ENCODE data around the gene HSPG2. TPM values are rescaled to one million over a fixed set of nuclear protein-coding genes. Genes with fewer than 3 reads are reported as not detected.

HSPG2 gene
- total RNA-seq, 5 donors from 2014 or later (not counting 1 experiment from before 2014, with no cell fraction given), result 4.4 to 9.3 (median 7.9) TPM

DNA sequence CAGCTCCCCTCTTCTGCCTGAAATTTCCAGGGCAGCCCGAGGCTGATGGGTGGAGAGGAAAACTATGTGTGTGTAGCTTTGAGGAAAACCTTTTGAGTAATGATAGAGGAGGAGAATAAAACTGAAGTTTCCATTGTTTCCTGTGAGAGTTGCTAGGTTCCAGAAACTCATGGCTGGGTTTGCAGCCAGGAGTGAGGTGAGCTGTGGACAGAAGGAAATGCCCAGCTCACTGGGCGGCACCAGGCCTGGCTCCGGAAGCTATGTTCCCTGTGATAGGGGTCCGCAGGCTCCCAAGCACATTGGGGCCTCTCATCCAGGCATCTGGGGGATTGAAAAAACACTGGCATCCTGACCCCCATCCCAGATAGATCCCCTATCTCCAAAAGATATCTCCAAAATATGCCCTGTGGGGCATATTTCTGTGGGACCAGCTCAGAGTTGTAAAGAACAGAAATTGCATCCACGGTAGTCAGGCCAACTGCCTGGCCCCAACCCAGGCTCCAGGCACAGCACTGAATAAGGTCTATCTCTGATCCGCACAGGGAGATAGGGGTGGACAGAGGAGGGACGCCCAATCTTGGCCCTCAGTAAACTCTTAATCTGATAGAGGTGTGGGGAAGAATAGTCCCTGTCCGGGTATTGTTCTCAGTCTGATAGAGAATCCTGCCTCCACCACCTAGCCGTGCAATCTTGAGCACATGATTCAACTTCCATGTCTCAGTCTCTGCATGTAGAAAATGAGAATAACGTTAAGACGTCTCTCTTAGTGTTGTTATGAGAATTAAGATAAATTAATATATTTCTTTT lies 1.8 kb upstream of the HSPG2 start:
- DNase-seq, result no peak
- POLR2A ChIA-PET, result no interaction called here

DNA sequence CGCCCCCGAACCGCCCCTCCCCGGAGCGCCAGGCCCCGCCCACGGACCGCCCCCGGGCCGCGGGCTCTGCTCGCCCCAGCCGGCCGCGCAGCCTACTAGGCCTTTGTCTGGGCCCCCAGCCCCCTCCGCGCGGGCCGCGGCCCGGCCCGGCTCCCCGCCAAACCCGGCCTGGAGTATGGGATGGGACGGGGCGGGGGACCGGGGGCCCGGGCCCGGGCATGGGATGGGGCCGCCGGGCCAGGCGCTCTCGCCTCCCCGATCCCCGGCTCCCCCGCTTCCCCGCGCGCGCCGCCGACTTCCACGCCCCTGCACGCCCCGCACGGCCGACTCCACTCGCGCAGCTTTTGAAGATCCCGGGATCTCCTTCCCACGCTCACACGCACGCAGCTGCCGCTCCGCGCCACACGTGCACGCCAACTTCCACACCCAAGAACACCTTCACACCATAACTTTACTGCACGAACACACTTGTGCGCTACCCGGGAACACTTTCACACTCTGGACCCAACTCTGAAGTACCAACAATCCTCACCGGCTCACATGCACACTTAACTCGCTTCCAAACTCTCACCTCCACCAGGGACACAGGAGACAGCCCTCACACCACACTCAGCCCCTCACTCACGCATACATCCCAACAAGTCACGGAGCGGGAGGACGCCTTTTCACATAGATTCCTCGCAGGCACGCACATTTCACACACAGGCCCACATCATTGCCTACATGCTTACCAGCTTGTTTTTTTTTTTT lies 437 bp upstream of the HSPG2 start:
- Histone ChIP-seq H3K27ac (ENCODE audit: low read length) (no peak overlapping the region), H3K36me3 (ENCODE audit: control insufficient read depth in 2 of 2, extremely low read depth in 1 of 2, insufficient read depth in 1 of 2, low read length in 1 of 2) (no peaks in the 10 kb centered on the region), H3K4me1 (ENCODE audit: control insufficient read depth in 1 of 2, extremely low read depth in 1 of 2, insufficient read depth in 2 of 2, low read length in 2 of 2) (peaks cover 4 to 25% of the 10 kb centered on the region in 2 experiments), H3K9me3 (no peaks in the 10 kb centered on the region), H3K4me3 (ENCODE audit: control insufficient read depth in 1 of 2, extremely low read depth in 1 of 2, low read length in 1 of 2) (peak overlapping the region; percentile 48 to 55), H3K27me3 (replicated peaks in 1 of 2; ENCODE audit: control insufficient read depth in 2 of 2, extremely low read depth in 1 of 2, insufficient read depth in 2 of 2, low read length in 1 of 2) (peaks cover 0 to 47% of the 10 kb centered on the region in 2 experiments)
- Mint-ChIP-seq H3K27ac (peak overlapping the region; percentile 19 to 62), H3K27me3 (peaks cover 0 to 4% of the 10 kb centered on the region in 2 donors), H3K9me3 (no peaks in the 10 kb centered on the region), H3K4me1 (peaks cover 17 to 24% (median 23%) of the 10 kb centered on the region in 3 donors), H3K4me3 (peak overlapping the region; percentile 84 to 85 (median 85)), H3K36me3 (no peaks in the 10 kb centered on the region)
- ChIA-PET POLR2A (interaction anchor here in 1 of 2 donors (0.7 kb wide), 1 partner anchor 153 kb away, joined by 9 read pairs; no protein-coding TSS in a partner anchor), CTCF (no interaction called here)
- WGBS (ENCODE audit: insufficient coverage), result 4% methylated on average over 58 of the region's 69 CpGs
- DNase-seq (peak; percentile 6 to 76 (median 41)), ATAC-seq (replicated peaks in 1 of 4) (peak; percentile 88 to 90 (median 89))

More for the DNA sequence above, 1.8 kb upstream of the HSPG2 start:
- no peak for ATAC-seq (replicated peaks in 1 of 4)
- CTCF ChIA-PET, result interaction anchor here in 1 of 2 donors (0.6 kb wide), 1 partner anchor 92 kb away, joined by 4 read pairs; no protein-coding TSS in a partner anchor
- Mint-ChIP-seq H3K27me3 (peaks cover 0 to 4% of the 10 kb centered on the region in 2 donors), H3K4me1 (peaks cover 16 to 21% (median 19%) of the 10 kb centered on the region in 3 donors), H3K9me3 (no peaks in the 10 kb centered on the region), H3K27ac (no peak overlapping the region), H3K4me3 (peak overlapping the region; percentile 84 to 85 (median 85)), H3K36me3 (no peaks in the 10 kb centered on the region)
- Histone ChIP-seq H3K4me3 (ENCODE audit: control insufficient read depth in 1 of 2, extremely low read depth in 1 of 2, low read length in 1 of 2) (no peak overlapping the region), H3K27me3 (replicated peaks in 1 of 2; ENCODE audit: control insufficient read depth in 2 of 2, extremely low read depth in 1 of 2, insufficient read depth in 2 of 2, low read length in 1 of 2) (peaks cover 0 to 39% of the 10 kb centered on the region in 2 experiments), H3K9me3 (no peaks in the 10 kb centered on the region), H3K27ac (ENCODE audit: low read length) (no peak overlapping the region), H3K36me3 (ENCODE audit: control insufficient read depth in 2 of 2, extremely low read depth in 1 of 2, insufficient read depth in 1 of 2, low read length in 1 of 2) (no peaks in the 10 kb centered on the region), H3K4me1 (ENCODE audit: control insufficient read depth in 1 of 2, extremely low read depth in 1 of 2, insufficient read depth in 2 of 2, low read length in 2 of 2) (peaks cover 0 to 20% of the 10 kb centered on the region in 2 experiments)
- WGBS (ENCODE audit: insufficient coverage), result 100% methylated on average over 1 of the region's 11 CpGs

DNA sequence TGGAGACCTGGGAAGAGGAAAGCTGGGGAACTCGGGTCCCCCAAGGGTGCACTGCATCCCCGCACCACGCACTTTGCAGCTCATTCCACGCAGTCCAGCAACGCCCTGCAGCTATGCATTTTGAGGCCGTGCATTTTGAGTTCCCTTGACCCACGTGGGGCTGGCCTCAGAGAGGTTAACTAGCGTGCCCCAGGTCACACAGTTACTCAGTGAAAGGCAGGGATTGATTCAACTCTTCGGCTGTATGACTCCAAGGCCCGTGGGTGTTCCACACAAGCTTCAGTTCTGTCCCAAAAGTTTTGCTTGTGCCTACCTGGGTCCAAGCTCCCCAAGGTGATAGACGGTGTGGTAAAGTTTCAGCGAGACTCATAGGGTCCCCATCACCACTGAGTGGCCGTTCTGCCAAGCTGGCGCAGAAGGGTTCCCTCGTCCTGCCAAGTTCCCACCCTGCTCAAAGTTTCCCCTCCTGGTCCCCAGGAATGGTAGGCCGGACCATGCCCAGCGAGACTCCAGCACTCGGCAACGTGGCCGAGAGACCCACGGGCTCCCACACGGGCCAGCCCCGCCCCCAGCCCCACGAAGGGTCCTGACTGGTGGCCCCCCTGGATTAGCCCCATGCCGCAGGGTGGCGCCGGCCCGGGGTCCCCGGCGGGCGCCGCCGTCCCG lies 611 bp downstream of the HSPG2 start:
- DNase-seq, result peak in 1 of 35 experiments; percentile 6
- H3K9me3 Mint-ChIP-seq, result no peaks in the 10 kb centered on the region

DNA sequence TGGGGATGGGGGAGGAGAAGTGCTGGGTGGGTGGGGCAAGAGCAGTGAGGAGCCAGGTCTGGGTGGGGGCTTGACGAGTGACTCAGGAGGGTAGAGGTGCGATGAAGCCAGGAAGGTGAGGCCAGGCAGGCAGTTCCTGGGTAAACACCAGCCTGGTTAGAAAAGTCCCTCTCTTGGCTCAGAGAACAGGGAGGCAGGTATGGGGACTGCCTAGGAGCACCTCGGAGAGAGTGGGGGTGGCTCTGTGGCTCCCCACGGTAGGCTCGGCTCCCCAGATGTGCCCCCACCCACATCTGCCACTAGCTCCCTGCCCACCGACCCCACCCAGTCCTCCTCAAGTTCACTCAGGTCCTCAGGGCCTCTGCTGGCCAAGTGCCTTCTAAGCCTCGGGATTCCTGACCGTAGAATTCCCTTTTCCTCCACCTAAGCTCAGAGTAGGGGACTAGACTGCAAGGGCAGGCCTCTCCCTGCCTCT lies 1.2 kb downstream of the HSPG2 start:
- ChIA-PET POLR2A (no interaction called here), CTCF (interaction anchor here in 1 of 2 donors (0.9 kb wide), 1 partner anchor 88 kb away, joined by 3 read pairs; no protein-coding TSS in a partner anchor)

More for the DNA sequence above, 611 bp downstream of the HSPG2 start:
- H3K27me3 Mint-ChIP-seq, result peaks cover 0 to 4% of the 10 kb centered on the region in 2 donors
- ChIA-PET POLR2A (no interaction called here), CTCF (interaction anchor here in 1 of 2 donors (0.9 kb wide), 1 partner anchor 87 kb away, joined by 3 read pairs; no protein-coding TSS in a partner anchor)
- no peaks in the 10 kb centered on the region for H3K36me3 Mint-ChIP-seq
- WGBS (ENCODE audit: insufficient coverage), result 37% methylated on average over 23 of the region's 34 CpGs
- no peaks in the 10 kb centered on the region for H3K36me3 ChIP-seq (ENCODE audit: control insufficient read depth in 2 of 2, extremely low read depth in 1 of 2, insufficient read depth in 1 of 2, low read length in 1 of 2)
- H3K4me1 ChIP-seq (ENCODE audit: control insufficient read depth in 1 of 2, extremely low read depth in 1 of 2, insufficient read depth in 2 of 2, low read length in 2 of 2), result peaks cover 4 to 25% of the 10 kb centered on the region in 2 experiments
- H3K4me1 Mint-ChIP-seq, result peaks cover 17 to 24% (median 23%) of the 10 kb centered on the region in 3 donors
- H3K27me3 ChIP-seq (replicated peaks in 1 of 2; ENCODE audit: control insufficient read depth in 2 of 2, extremely low read depth in 1 of 2, insufficient read depth in 2 of 2, low read length in 1 of 2), result peaks cover 0 to 49% of the 10 kb centered on the region in 2 experiments
- no peak overlapping the region for H3K27ac Mint-ChIP-seq
- H3K27ac ChIP-seq (ENCODE audit: low read length), result no peak overlapping the region
- peak; percentile 22 to 31 (median 26) for ATAC-seq (replicated peaks in 1 of 4)
- H3K9me3 ChIP-seq, result no peaks in the 10 kb centered on the region
- H3K4me3 ChIP-seq (ENCODE audit: control insufficient read depth in 1 of 2, extremely low read depth in 1 of 2, low read length in 1 of 2), result peak overlapping the region; percentile 32 to 57
- peak overlapping the region; percentile 70 to 75 (median 70) for H3K4me3 Mint-ChIP-seq

DNA sequence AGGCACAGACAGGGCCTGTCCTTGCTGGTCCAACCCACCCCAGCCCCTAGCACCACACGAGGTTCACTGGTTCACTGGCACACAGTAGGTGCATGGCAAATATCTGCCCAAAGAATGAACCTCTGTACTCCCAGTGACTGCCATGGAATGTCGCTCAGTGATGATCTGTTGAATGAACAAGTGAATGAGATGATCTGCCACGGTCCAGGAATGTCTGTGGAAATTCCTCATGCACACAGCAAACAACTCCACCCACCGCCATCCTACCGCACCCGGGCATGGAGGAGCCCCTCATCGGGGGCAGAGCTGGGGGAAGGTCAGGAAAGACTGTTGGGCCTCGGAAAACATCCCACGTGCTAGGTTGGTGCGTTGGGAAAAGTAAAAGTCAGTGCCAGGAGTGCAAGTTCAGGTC lies 1.7 kb downstream of the HSPG2 start:
- peak overlapping the region; percentile 13 to 52 for H3K27ac Mint-ChIP-seq
- H3K27me3 Mint-ChIP-seq, result peaks cover 0 to 4% of the 10 kb centered on the region in 2 donors
- no peaks in the 10 kb centered on the region for H3K36me3 Mint-ChIP-seq
- Histone ChIP-seq H3K9me3 (no peaks in the 10 kb centered on the region), H3K27ac (ENCODE audit: low read length) (no peak overlapping the region), H3K27me3 (replicated peaks in 1 of 2; ENCODE audit: control insufficient read depth in 2 of 2, extremely low read depth in 1 of 2, insufficient read depth in 2 of 2, low read length in 1 of 2) (peaks cover 0 to 58% of the 10 kb centered on the region in 2 experiments), H3K4me1 (ENCODE audit: control insufficient read depth in 1 of 2, extremely low read depth in 1 of 2, insufficient read depth in 2 of 2, low read length in 2 of 2) (peaks cover 4 to 25% of the 10 kb centered on the region in 2 experiments), H3K4me3 (ENCODE audit: control insufficient read depth in 1 of 2, extremely low read depth in 1 of 2, low read length in 1 of 2) (no peak overlapping the region), H3K36me3 (ENCODE audit: control insufficient read depth in 2 of 2, extremely low read depth in 1 of 2, insufficient read depth in 1 of 2, low read length in 1 of 2) (no peaks in the 10 kb centered on the region)
- CTCF ChIA-PET, result interaction anchor here in 1 of 2 donors (0.9 kb wide), 1 partner anchor 89 kb away, joined by 3 read pairs; no protein-coding TSS in a partner anchor
- peak overlapping the region; percentile 37 to 70 (median 46) for H3K4me3 Mint-ChIP-seq
- no peaks in the 10 kb centered on the region for H3K9me3 Mint-ChIP-seq
- POLR2A ChIA-PET, result no interaction called here
- 79% methylated on average over 7 of the region's 10 CpGs for WGBS (ENCODE audit: insufficient coverage)
- peaks cover 17 to 24% (median 23%) of the 10 kb centered on the region in 3 donors for H3K4me1 Mint-ChIP-seq
- DNase-seq, result no peak
- no peak for ATAC-seq (replicated peaks in 1 of 4)

More for the DNA sequence above, 1.2 kb downstream of the HSPG2 start:
- no peak overlapping the region for H3K4me3 ChIP-seq (ENCODE audit: control insufficient read depth in 1 of 2, extremely low read depth in 1 of 2, low read length in 1 of 2)
- H3K9me3 Mint-ChIP-seq, result no peaks in the 10 kb centered on the region
- H3K27ac Mint-ChIP-seq, result peak overlapping the region in 1 of 2 donors; percentile 52
- H3K27me3 Mint-ChIP-seq, result peaks cover 0 to 4% of the 10 kb centered on the region in 2 donors
- H3K27me3 ChIP-seq (replicated peaks in 1 of 2; ENCODE audit: control insufficient read depth in 2 of 2, extremely low read depth in 1 of 2, insufficient read depth in 2 of 2, low read length in 1 of 2), result peaks cover 0 to 55% of the 10 kb centered on the region in 2 experiments
- H3K4me1 ChIP-seq (ENCODE audit: control insufficient read depth in 1 of 2, extremely low read depth in 1 of 2, insufficient read depth in 2 of 2, low read length in 2 of 2), result peaks cover 4 to 25% of the 10 kb centered on the region in 2 experiments
- ATAC-seq (replicated peaks in 1 of 4) (no peak), DNase-seq (no peak)
- 67% methylated on average over 6 of the region's 8 CpGs for WGBS (ENCODE audit: insufficient coverage)
- no peaks in the 10 kb centered on the region for H3K36me3 ChIP-seq (ENCODE audit: control insufficient read depth in 2 of 2, extremely low read depth in 1 of 2, insufficient read depth in 1 of 2, low read length in 1 of 2)
- H3K4me3 Mint-ChIP-seq, result peak overlapping the region; percentile 70 to 75 (median 70)
- peaks cover 17 to 24% (median 23%) of the 10 kb centered on the region in 3 donors for H3K4me1 Mint-ChIP-seq
- no peak overlapping the region for H3K27ac ChIP-seq (ENCODE audit: low read length)
- no peaks in the 10 kb centered on the region for H3K36me3 Mint-ChIP-seq
- no peaks in the 10 kb centered on the region for H3K9me3 ChIP-seq

Measured in T-cell (primary cell).